H9 (cell line): Measurements from ENCODE around the gene NKAIN1. TPM values are rescaled to one million over a fixed set of nuclear protein-coding genes. Genes with fewer than 3 reads are reported as not detected.

Experiments used
- DNase-seq: peaks from one replicate; pipeline ENCODE4 v3.0.0-alpha.2; 2017
- H2AFZ ChIP-seq: one replicate; pipeline ENCODE4 v1.6.1; 2013; ENCODE audit warnings: mild to moderate bottlenecking, low read length, control low read depth, moderate library complexity
- H2AK5ac ChIP-seq: 2 replicates; pipeline ENCODE4 v1.6.1; 2013; ENCODE audit warnings: low read length, control low read depth, mixed read lengths; ENCODE audit not compliant: insufficient read length
- H2BK120ac ChIP-seq: one replicate; pipeline ENCODE4 v1.6.1; 2013; ENCODE audit warnings: low read depth, mild to moderate bottlenecking, low read length, control low read depth, inconsistent platforms; ENCODE audit not compliant: poor library complexity, severe bottlenecking
- H2BK12ac ChIP-seq: 2 replicates; pipeline ENCODE4 v1.6.1; 2013; ENCODE audit warnings: low read length, control low read depth, mixed read lengths, low read depth; ENCODE audit not compliant: insufficient read length
- H2BK15ac ChIP-seq: 2 replicates; pipeline ENCODE4 v1.6.1; 2013; ENCODE audit warnings: low read depth, low read length, control low read depth
- H2BK20ac ChIP-seq: one replicate; pipeline ENCODE4 v1.6.1; 2013; ENCODE audit warnings: low read depth, mild to moderate bottlenecking, low read length, control low read depth, inconsistent platforms; ENCODE audit not compliant: poor library complexity, severe bottlenecking
- H2BK5ac ChIP-seq: 2 replicates; pipeline ENCODE4 v1.6.1; 2013; ENCODE audit warnings: low read length, control low read depth, mixed read lengths; ENCODE audit not compliant: insufficient read length
- H3K14ac ChIP-seq: 2 replicates; pipeline ENCODE4 v1.6.1; 2013; ENCODE audit warnings: low read length, control low read depth; ENCODE audit not compliant: insufficient read depth
- H3K18ac ChIP-seq: 2 replicates; pipeline ENCODE4 v1.6.1; 2013; ENCODE audit warnings: low read depth, mild to moderate bottlenecking, mixed read lengths, low read length, control low read depth; ENCODE audit not compliant: insufficient read length
- H3K23ac ChIP-seq: 2 replicates; pipeline ENCODE4 v1.6.1; 2013; ENCODE audit warnings: low read length, control low read depth, mixed read lengths, low read depth; ENCODE audit not compliant: insufficient read length
- H3K23me2 ChIP-seq: 2 replicates; pipeline ENCODE4 v1.6.1; 2013; ENCODE audit warnings: low read depth, mild to moderate bottlenecking, mixed read lengths, low read length, control low read depth; ENCODE audit not compliant: insufficient read length, poor library complexity, severe bottlenecking
- H3K27ac ChIP-seq: 2 replicates; pipeline ENCODE4 v1.5.1; 2013; ENCODE audit warnings: low read length, control low read depth, mixed read lengths, low read depth; ENCODE audit not compliant: insufficient read length
- H3K27me3 ChIP-seq: 2 replicates; pipeline ENCODE4 v1.6.1; 2013; ENCODE audit warnings: low read length, control low read depth, inconsistent platforms; ENCODE audit not compliant: insufficient read depth
- H3K4ac ChIP-seq: 2 replicates; pipeline ENCODE4 v1.6.1; 2013; ENCODE audit warnings: low read depth, mild to moderate bottlenecking, control low read depth, inconsistent platforms, low read length, moderate library complexity
- H3K4me1 ChIP-seq: 2 replicates; pipeline ENCODE4 v1.6.1; 2013; ENCODE audit warnings: low read length, control low read depth, inconsistent platforms; ENCODE audit not compliant: insufficient read depth
- H3K4me2 ChIP-seq: 2 replicates; pipeline ENCODE4 v1.6.1; 2013; ENCODE audit warnings: low read length, control low read depth, mixed read lengths; ENCODE audit not compliant: insufficient read length, insufficient read depth
- H3K56ac ChIP-seq: 2 replicates; pipeline ENCODE4 v1.6.1; 2013; ENCODE audit warnings: low read depth, mild to moderate bottlenecking, mixed read lengths, low read length, control low read depth; ENCODE audit not compliant: insufficient read length
- H3K79me1 ChIP-seq: 2 replicates; pipeline ENCODE4 v1.6.1; 2013; ENCODE audit warnings: low read depth, mild to moderate bottlenecking, moderate library complexity, low read length, control low read depth, inconsistent platforms; ENCODE audit not compliant: insufficient read depth, poor library complexity, severe bottlenecking
- H3K79me2 ChIP-seq: 2 replicates; pipeline ENCODE4 v1.6.1; 2013; ENCODE audit warnings: low read length, control low read depth, inconsistent platforms; ENCODE audit not compliant: insufficient read depth
- H3K9ac ChIP-seq: 2 replicates; pipeline ENCODE4 v1.6.1; 2013; ENCODE audit warnings: low read length, control low read depth, mixed read lengths; ENCODE audit not compliant: insufficient read length; ENCODE audit errors: extremely low read depth
- H3K9me3 ChIP-seq: one replicate; pipeline ENCODE4 v1.6.1; 2013; ENCODE audit warnings: low read depth, low read length, inconsistent platforms; ENCODE audit not compliant: control insufficient read depth
- H3T11ph ChIP-seq: one replicate; pipeline ENCODE4 v1.6.1; 2013; ENCODE audit warnings: mild to moderate bottlenecking, low read length, control low read depth, inconsistent platforms
- H4K20me1 ChIP-seq: one replicate; pipeline ENCODE4 v1.6.1; 2013; ENCODE audit not compliant: control insufficient read depth, insufficient read length, insufficient read depth
- H4K5ac ChIP-seq: 2 replicates; pipeline ENCODE4 v1.6.1; 2013; ENCODE audit warnings: low read depth, mild to moderate bottlenecking, mixed read lengths, low read length, control low read depth; ENCODE audit not compliant: insufficient read length
- H4K8ac ChIP-seq: replicated peaks from 2 replicates; pipeline ENCODE4 v1.6.1; 2013; ENCODE audit warnings: low read length, control low read depth, mixed read lengths, low read depth; ENCODE audit not compliant: insufficient read length
- H4K91ac ChIP-seq: 2 replicates; pipeline ENCODE4 v1.6.1; 2013; ENCODE audit warnings: low read depth, mild to moderate bottlenecking, moderate library complexity, mixed read lengths, low read length, control low read depth; ENCODE audit not compliant: insufficient read length
- H3K27ac Mint-ChIP-seq, 3 experiments: 2 replicates in 2 of 3; 3 replicates in 1 of 3; pipeline ENCODE4 v1.8.0; 2020 to 2021; ENCODE audit warnings: mixed read lengths in 3 of 3, mild to moderate bottlenecking in 1 of 3, moderate library complexity in 1 of 3
- H3K27me3 Mint-ChIP-seq: 2 replicates; pipeline ENCODE4 v1.8.0; 2021; ENCODE audit warnings: low read depth, mild to moderate bottlenecking, moderate library complexity, mixed read lengths
- H3K36me3 Mint-ChIP-seq, 3 experiments: 2 replicates in 2 of 3; 3 replicates in 1 of 3; pipeline ENCODE4 v1.8.0; 2020 to 2021; ENCODE audit warnings: low read depth in 3 of 3, mixed read lengths in 3 of 3; ENCODE audit not compliant: insufficient read depth in 1 of 3
- H3K4me1 Mint-ChIP-seq, 2 experiments: 2 replicates each; pipeline ENCODE4 v1.8.0; 2020; ENCODE audit warnings: mixed read lengths in 2 of 2
- H3K4me3 Mint-ChIP-seq, 2 experiments: 2 replicates in 1 of 2; 3 replicates in 1 of 2; pipeline ENCODE4 v1.8.0; 2020 to 2021; ENCODE audit warnings: mild to moderate bottlenecking in 2 of 2, mixed read lengths in 2 of 2, moderate library complexity in 1 of 2
- H3K9me3 Mint-ChIP-seq, 2 experiments: 2 replicates in 1 of 2; 3 replicates in 1 of 2; pipeline ENCODE4 v1.8.0; 2020; ENCODE audit warnings: mild to moderate bottlenecking in 2 of 2, mixed read lengths in 2 of 2, moderate library complexity in 1 of 2
- CTCF ChIP-seq: fragments of 200-600 bp; sonication (generic); conservative IDR thresholded peaks from 3 replicates; pipeline ENCODE4 v1.8.0; 2021; ENCODE audit warnings: antibody characterized with exemption, mild to moderate bottlenecking
- WGBS: extraction: QIAGEN DNeasy Blood & Tissue Kit; methylation state at CpG from one replicate; pipeline ENCODE4 v1.1.7; 2013; ENCODE audit warnings: missing lambda C conversion rate, low lambda C conversion rate, mixed read lengths; ENCODE audit not compliant: insufficient read length; ENCODE audit errors: extremely low coverage; 5-methylcytosine and 5-hydroxymethylcytosine counted together
- total RNA-seq: library from RNA; stranded (reverse); gene quantifications from 2 replicates; pipeline ENCODE4 v1.2.1, GENCODE V29; 2021

NKAIN1 gene
- total RNA-seq, 1 experiment from 2014 or later = 25.6 TPM

DNA sequence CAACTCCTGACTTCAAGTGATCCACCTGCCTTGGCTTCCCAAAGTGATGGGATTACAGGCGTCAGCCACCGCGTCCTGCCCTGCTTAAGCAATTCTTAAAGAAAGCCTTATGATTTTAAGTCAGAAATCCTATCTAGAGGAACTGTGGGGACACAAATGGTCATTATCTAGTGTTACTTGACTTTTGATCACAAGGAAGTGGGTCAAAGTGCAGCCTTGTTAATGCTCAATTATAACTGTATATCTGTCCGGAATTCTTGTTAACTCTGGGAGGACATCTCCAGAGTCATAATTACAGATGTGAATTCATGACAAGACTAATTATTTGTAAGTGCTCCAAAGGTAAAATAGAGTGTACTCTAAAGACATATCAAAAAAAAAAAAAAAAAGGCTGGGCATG lies 97.3 kb downstream of the NKAIN1 start:
- no peak for DNase-seq
- H3K14ac ChIP-seq = no peak overlapping the region
- H2BK12ac ChIP-seq = no peak overlapping the region
- TF ChIP-seq CTCF = no peak
- H3K9me3 Mint-ChIP-seq = no peaks in the 10 kb centered on the region; a peak in 1 of 5 replicates
- H3K4me1 Mint-ChIP-seq = peaks cover 4 to 7% of the 10 kb centered on the region in 2 experiments
- no peak overlapping the region for H3K18ac ChIP-seq
- no peak overlapping the region for H3K4ac ChIP-seq
- H2BK20ac ChIP-seq = no peak overlapping the region
- no peak overlapping the region for H4K91ac ChIP-seq
- no peaks in the 10 kb centered on the region for H3K36me3 Mint-ChIP-seq
- H3K4me3 Mint-ChIP-seq = no peak overlapping the region
- no peak overlapping the region for H3K27ac Mint-ChIP-seq
- H3K27ac ChIP-seq = no peak overlapping the region
- no peak overlapping the region for H2AK5ac ChIP-seq
- H3K9me3 ChIP-seq = no peaks in the 10 kb centered on the region
- no peak overlapping the region for H4K8ac ChIP-seq
- H2BK15ac ChIP-seq = no peak overlapping the region
- H3K79me2 ChIP-seq = no peaks in the 10 kb centered on the region
- no CpG with 5 or more reads among the region's 4 CpGs for WGBS
- no peak overlapping the region for H4K5ac ChIP-seq
- H3K27me3 ChIP-seq = no peaks in the 10 kb centered on the region
- H3K4me1 ChIP-seq = no peaks in the 10 kb centered on the region
- no peak overlapping the region for H3K23ac ChIP-seq
- H4K20me1 ChIP-seq = no peaks in the 10 kb centered on the region
- no peak overlapping the region for H3K9ac ChIP-seq
- H3K23me2 ChIP-seq = no peaks in the 10 kb centered on the region
- H2AFZ ChIP-seq = no peak overlapping the region
- no peak overlapping the region for H2BK120ac ChIP-seq
- H3K27me3 Mint-ChIP-seq = no peaks in the 10 kb centered on the region
- no peak overlapping the region for H2BK5ac ChIP-seq
- H3K4me2 ChIP-seq = no peak overlapping the region
- no peaks in the 10 kb centered on the region for H3K79me1 ChIP-seq
- H3T11ph ChIP-seq = no peak overlapping the region
- H3K56ac ChIP-seq = no peak overlapping the region
